Liver (tissue), 3 donors: Measurements from ENCODE around the gene PFN1.

Experiments
- EGR1 ChIP-seq, 2 donors: IDR thresholded peaks; 2 replicates each; pipeline ENCODE4 v1.6.1; 2016 to 2018; ENCODE audit warnings: antibody characterized with exemption in 2 of 2, low read depth in 2 of 2
- GABPA ChIP-seq, 2 donors: IDR thresholded peaks in 1 of 2; conservative IDR thresholded peaks in 1 of 2; 2 replicates each; pipeline ENCODE4 v1.6.1; 2016; ENCODE audit warnings: antibody characterized with exemption in 2 of 2, mild to moderate bottlenecking in 1 of 2, moderate library complexity in 1 of 2
- HNF4A ChIP-seq, 2 donors: conservative IDR thresholded peaks; 2 replicates each; pipeline ENCODE4 v1.6.1; 2016; ENCODE audit warnings: antibody characterized with exemption in 2 of 2, mild to moderate bottlenecking in 2 of 2
- HNF4G ChIP-seq: IDR thresholded peaks from 2 replicates; pipeline ENCODE4 v1.6.1; 2016; ENCODE audit warnings: antibody characterized with exemption
- JUND ChIP-seq, 2 donors: IDR thresholded peaks; 2 replicates each; pipeline ENCODE4 v1.6.1; 2016; ENCODE audit warnings: antibody characterized with exemption in 2 of 2
- MAX ChIP-seq: IDR thresholded peaks from 2 replicates; pipeline ENCODE4 v1.6.1; 2016; ENCODE audit warnings: antibody characterized with exemption
- RAD21 ChIP-seq, 2 donors: IDR thresholded peaks; 2 replicates each; pipeline ENCODE4 v1.6.1; 2016; ENCODE audit warnings: antibody characterized with exemption in 2 of 2, mild to moderate bottlenecking in 2 of 2
- RXRA ChIP-seq, 2 donors: IDR thresholded peaks; 2 replicates each; pipeline ENCODE4 v1.6.1; 2017 to 2018; ENCODE audit warnings: antibody characterized with exemption in 2 of 2, mild to moderate bottlenecking in 1 of 2
- TAF1 ChIP-seq: conservative IDR thresholded peaks from 2 replicates; pipeline ENCODE4 v1.6.1; 2016; ENCODE audit warnings: antibody characterized with exemption, mild to moderate bottlenecking
- YY1 ChIP-seq: IDR thresholded peaks from 2 replicates; pipeline ENCODE4 v1.6.1; 2016; ENCODE audit warnings: antibody characterized with exemption, mild to moderate bottlenecking
- TF ChIP-seq, protein P1 (sequence below): fragments of 150-350 bp; IDR thresholded peaks from 2 replicates; pipeline ENCODE4 v1.5.1; 2017; ENCODE audit warnings: improper control_type of control experiment, low read depth, low read length; ENCODE audit not compliant: missing input control
- TF ChIP-seq, protein P2 (sequence below): IDR thresholded peaks from 2 replicates; pipeline ENCODE4 v1.6.1; 2016; ENCODE audit warnings: antibody characterized with exemption, mild to moderate bottlenecking
- TF ChIP-seq, protein P3 (sequence below): IDR thresholded peaks from 2 replicates; pipeline ENCODE4 v1.6.1; 2016; ENCODE audit warnings: antibody characterized with exemption
- TF ChIP-seq, protein P4 (sequence below): IDR thresholded peaks from 2 replicates; pipeline ENCODE4 v1.6.1; 2016; ENCODE audit warnings: antibody characterized with exemption
- donor health status: healthy.
- donor health status: healthy.

DNA sequence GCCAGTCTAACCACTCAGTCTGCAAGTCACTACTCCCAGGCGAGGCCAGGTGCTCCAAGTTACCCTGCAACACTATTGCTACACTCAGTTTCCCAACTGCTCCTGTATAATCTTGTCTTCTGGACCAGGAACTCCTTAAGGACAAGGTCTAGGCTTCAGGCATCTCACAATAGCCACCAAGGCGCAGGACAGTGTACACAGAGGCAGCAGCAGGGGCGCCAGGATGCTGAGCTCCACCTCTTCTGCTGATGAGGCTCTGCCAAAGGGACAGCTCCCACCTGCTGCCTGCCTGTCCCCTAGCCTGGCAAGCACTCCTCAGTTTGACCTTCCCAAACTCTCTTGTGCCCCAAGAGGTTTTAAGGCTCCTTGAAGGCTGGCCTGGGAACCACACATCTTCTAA, 11.9 kb downstream of the PFN1 start:
- TF ChIP-seq, protein P1, sequence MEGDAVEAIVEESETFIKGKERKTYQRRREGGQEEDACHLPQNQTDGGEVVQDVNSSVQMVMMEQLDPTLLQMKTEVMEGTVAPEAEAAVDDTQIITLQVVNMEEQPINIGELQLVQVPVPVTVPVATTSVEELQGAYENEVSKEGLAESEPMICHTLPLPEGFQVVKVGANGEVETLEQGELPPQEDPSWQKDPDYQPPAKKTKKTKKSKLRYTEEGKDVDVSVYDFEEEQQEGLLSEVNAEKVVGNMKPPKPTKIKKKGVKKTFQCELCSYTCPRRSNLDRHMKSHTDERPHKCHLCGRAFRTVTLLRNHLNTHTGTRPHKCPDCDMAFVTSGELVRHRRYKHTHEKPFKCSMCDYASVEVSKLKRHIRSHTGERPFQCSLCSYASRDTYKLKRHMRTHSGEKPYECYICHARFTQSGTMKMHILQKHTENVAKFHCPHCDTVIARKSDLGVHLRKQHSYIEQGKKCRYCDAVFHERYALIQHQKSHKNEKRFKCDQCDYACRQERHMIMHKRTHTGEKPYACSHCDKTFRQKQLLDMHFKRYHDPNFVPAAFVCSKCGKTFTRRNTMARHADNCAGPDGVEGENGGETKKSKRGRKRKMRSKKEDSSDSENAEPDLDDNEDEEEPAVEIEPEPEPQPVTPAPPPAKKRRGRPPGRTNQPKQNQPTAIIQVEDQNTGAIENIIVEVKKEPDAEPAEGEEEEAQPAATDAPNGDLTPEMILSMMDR = no peak
- TF ChIP-seq TAF1 (no peak), HNF4G (no peak), RXRA (IDR thresholded peaks at IDR 0.05) (no peak), YY1 (no peak), JUND (IDR thresholded peaks at IDR 0.05) (no peak), HNF4A (conservative IDR thresholded peaks at IDR 0.05) (no peak), GABPA (IDR thresholded peaks at IDR 0.05 in 1 of 2, conservative IDR thresholded peaks at IDR 0.05 in 1 of 2) (no peak), RAD21 (IDR thresholded peaks at IDR 0.05) (no peak), MAX (no peak), EGR1 (IDR thresholded peaks at IDR 0.05; ENCODE audit: low read depth in 2 of 2) (no peak)
- TF ChIP-seq, protein P2, sequence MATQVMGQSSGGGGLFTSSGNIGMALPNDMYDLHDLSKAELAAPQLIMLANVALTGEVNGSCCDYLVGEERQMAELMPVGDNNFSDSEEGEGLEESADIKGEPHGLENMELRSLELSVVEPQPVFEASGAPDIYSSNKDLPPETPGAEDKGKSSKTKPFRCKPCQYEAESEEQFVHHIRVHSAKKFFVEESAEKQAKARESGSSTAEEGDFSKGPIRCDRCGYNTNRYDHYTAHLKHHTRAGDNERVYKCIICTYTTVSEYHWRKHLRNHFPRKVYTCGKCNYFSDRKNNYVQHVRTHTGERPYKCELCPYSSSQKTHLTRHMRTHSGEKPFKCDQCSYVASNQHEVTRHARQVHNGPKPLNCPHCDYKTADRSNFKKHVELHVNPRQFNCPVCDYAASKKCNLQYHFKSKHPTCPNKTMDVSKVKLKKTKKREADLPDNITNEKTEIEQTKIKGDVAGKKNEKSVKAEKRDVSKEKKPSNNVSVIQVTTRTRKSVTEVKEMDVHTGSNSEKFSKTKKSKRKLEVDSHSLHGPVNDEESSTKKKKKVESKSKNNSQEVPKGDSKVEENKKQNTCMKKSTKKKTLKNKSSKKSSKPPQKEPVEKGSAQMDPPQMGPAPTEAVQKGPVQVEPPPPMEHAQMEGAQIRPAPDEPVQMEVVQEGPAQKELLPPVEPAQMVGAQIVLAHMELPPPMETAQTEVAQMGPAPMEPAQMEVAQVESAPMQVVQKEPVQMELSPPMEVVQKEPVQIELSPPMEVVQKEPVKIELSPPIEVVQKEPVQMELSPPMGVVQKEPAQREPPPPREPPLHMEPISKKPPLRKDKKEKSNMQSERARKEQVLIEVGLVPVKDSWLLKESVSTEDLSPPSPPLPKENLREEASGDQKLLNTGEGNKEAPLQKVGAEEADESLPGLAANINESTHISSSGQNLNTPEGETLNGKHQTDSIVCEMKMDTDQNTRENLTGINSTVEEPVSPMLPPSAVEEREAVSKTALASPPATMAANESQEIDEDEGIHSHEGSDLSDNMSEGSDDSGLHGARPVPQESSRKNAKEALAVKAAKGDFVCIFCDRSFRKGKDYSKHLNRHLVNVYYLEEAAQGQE = no peak
- TF ChIP-seq, protein P3, sequence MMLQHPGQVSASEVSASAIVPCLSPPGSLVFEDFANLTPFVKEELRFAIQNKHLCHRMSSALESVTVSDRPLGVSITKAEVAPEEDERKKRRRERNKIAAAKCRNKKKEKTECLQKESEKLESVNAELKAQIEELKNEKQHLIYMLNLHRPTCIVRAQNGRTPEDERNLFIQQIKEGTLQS = no peak
- TF ChIP-seq, protein P4, sequence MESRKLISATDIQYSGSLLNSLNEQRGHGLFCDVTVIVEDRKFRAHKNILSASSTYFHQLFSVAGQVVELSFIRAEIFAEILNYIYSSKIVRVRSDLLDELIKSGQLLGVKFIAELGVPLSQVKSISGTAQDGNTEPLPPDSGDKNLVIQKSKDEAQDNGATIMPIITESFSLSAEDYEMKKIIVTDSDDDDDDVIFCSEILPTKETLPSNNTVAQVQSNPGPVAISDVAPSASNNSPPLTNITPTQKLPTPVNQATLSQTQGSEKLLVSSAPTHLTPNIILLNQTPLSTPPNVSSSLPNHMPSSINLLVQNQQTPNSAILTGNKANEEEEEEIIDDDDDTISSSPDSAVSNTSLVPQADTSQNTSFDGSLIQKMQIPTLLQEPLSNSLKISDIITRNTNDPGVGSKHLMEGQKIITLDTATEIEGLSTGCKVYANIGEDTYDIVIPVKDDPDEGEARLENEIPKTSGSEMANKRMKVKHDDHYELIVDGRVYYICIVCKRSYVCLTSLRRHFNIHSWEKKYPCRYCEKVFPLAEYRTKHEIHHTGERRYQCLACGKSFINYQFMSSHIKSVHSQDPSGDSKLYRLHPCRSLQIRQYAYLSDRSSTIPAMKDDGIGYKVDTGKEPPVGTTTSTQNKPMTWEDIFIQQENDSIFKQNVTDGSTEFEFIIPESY = no peak
